ENCODE results near the gene ENTREP3. TPM values are rescaled to one million over a fixed set of nuclear protein-coding genes. Genes with fewer than 3 reads are reported as not detected.

The ENTREP3 gene
- total and polyA plus RNA-seq, 10 donors, result 6.5 to 19.3 (median 11.9) TPM

DNA sequence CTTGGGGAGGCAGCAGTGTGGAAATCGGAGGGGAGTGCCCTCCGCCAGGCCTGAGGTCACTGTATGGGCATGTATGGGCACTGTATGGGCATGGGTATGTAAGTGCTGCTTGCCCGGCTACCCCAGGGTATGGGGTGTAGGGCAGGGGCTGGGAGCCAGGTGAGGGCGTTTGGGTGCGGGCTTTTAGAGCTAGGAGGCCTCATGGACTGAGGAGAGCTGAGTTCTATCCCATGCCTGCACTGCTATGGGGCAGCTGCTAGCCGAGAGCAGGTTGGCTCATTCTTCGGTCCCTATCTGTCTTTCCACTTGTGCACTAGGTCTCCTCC, 40.6 kb upstream of the ENTREP3 start:
- intact Hi-C loops (cut with DNase I; ENCODE audit: low total_unique reads), result no loop called here
- no peak overlapping the region for H3K27ac ChIP-seq
- TF ChIP-seq POLR2AphosphoS5 (IDR thresholded peaks at IDR 0.05) (no peak), POLR2A (IDR thresholded peaks at IDR 0.05) (no peak)
- TF ChIP-seq, protein P1, sequence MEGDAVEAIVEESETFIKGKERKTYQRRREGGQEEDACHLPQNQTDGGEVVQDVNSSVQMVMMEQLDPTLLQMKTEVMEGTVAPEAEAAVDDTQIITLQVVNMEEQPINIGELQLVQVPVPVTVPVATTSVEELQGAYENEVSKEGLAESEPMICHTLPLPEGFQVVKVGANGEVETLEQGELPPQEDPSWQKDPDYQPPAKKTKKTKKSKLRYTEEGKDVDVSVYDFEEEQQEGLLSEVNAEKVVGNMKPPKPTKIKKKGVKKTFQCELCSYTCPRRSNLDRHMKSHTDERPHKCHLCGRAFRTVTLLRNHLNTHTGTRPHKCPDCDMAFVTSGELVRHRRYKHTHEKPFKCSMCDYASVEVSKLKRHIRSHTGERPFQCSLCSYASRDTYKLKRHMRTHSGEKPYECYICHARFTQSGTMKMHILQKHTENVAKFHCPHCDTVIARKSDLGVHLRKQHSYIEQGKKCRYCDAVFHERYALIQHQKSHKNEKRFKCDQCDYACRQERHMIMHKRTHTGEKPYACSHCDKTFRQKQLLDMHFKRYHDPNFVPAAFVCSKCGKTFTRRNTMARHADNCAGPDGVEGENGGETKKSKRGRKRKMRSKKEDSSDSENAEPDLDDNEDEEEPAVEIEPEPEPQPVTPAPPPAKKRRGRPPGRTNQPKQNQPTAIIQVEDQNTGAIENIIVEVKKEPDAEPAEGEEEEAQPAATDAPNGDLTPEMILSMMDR (IDR thresholded peaks at IDR 0.05 in 8 of 11, conservative IDR thresholded peaks at IDR 0.05 in 3 of 11), result no peak
- H3K36me3 ChIP-seq, result no peaks in the 10 kb centered on the region
- 84 to 96% (median 92%) methylated on average over 7 of the region's 7 CpGs for WGBS, 5 donors
- H3K27me3 ChIP-seq (replicated peaks in 1 of 7), result peaks cover 0 to 44% (median 21%) of the 10 kb centered on the region in 7 donors
- no peak for DNase-seq
- no peak overlapping the region for H3K4me3 ChIP-seq
- H3K4me1 ChIP-seq, result peaks cover 0 to 12% (median 3%) of the 10 kb centered on the region in 6 donors
- no peaks in the 10 kb centered on the region for H3K9me3 ChIP-seq

DNA sequence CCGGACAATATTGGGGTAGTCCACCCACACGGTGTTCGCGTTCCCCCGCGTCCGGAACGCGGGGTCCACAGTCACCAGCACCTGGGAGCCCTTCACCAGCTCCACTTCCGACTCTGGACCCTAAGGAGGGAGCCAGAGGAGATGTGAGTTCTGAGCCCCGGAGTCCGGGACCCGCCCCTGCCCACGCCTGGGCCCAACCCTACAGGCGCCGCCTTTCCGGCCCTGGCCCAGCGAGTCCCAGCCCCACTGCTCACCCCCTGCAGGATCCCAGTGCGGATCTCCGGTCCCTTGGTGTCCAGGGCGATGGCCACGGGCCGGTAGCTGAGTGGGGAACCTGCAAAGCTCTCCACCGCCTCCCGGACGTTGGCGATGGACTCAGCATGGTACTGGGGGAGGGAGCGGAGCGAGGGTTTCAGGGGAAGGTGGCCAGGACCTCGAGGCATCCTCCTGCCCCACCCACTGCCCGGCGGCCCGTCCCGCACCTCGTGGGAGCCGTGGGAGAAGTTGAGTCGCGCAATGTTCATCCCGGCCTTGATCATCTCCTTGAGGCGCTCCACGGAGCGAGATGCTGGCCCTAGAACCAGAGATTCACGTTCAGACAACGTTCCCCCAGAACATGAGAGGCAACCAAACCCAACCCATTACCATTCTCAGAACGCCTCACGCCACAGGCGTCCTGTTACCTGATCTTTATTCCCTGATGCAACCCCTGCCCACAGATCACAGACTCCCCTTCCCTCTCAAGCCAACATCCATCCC, 40.1 kb upstream of the ENTREP3 start:
- WGBS, 5 donors, result 18 to 25% (median 22%) methylated on average over 27 to 47 of the region's 47 CpGs
- Histone ChIP-seq H3K9me3 (no peaks in the 10 kb centered on the region), H3K4me3 (peak overlapping the region in 3 of 8 donors; percentile 5 to 26 (median 14)), H3K4me1 (peaks cover 0 to 12% (median 3%) of the 10 kb centered on the region in 6 donors), H3K36me3 (no peaks in the 10 kb centered on the region), H3K27ac (no peak overlapping the region), H3K27me3 (replicated peaks in 1 of 7) (peaks cover 0 to 44% (median 21%) of the 10 kb centered on the region in 7 donors)
- DNase-seq, result peak; percentile 56
- intact Hi-C loops (cut with DNase I; ENCODE audit: low total_unique reads), result no loop called here
- TF ChIP-seq POLR2AphosphoS5 (IDR thresholded peaks at IDR 0.05) (no peak), POLR2A (IDR thresholded peaks at IDR 0.05) (no peak)
- TF ChIP-seq, protein P1 (IDR thresholded peaks at IDR 0.05 in 8 of 11, conservative IDR thresholded peaks at IDR 0.05 in 3 of 11), result no peak

DNA sequence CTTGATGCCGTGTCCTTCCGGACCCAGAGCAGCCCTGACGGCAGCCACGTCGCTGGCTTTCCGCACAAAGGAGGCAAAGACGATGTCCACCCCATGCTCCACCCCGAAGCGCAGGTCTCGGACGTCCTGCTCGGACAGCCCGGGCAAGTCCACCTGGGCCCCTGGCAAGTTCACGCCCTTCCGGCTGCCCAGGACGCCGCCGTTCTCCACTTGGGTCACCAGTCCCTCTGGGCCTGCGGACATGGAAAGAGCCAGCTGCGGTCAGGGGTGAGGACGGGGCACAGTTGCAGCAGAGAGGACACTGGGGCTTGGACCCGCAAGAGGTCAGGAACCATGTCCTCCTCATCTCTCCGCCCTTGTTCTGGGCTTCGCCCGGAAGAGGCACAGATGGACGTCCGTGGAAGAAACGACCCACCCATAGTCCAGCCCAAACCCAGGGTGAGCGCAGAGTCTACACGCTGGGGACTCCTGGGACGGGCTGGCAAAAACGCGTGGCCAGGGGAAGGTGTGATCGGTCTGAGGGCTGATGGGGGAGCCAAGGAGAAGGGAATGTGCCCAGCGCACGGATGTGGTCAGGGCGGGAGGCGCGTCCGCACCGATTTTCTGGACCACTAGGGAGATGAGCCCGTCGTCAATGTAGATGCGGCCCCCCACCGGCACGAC, 39.4 kb upstream of the ENTREP3 start:
- Histone ChIP-seq H3K4me3 (peak overlapping the region in 3 of 8 donors; percentile 5 to 26 (median 14)), H3K27me3 (replicated peaks in 1 of 7) (peaks cover 0 to 44% (median 21%) of the 10 kb centered on the region in 7 donors)
- intact Hi-C loops (cut with DNase I; ENCODE audit: low total_unique reads), result no loop called here

More for the DNA sequence above, 39.4 kb upstream of the ENTREP3 start:
- Histone ChIP-seq H3K27ac (no peak overlapping the region), H3K4me1 (peaks cover 0 to 12% (median 3%) of the 10 kb centered on the region in 6 donors), H3K9me3 (no peaks in the 10 kb centered on the region), H3K36me3 (no peaks in the 10 kb centered on the region)
- DNase-seq, result peak; percentile 68
- TF ChIP-seq, protein P1 (IDR thresholded peaks at IDR 0.05 in 8 of 11, conservative IDR thresholded peaks at IDR 0.05 in 3 of 11), result no peak
- no peak for TF ChIP-seq POLR2AphosphoS5 (IDR thresholded peaks at IDR 0.05)
- TF ChIP-seq POLR2A (IDR thresholded peaks at IDR 0.05), result no peak
- 26 to 44% (median 38%) methylated on average over 29 to 46 of the region's 46 CpGs for WGBS, 5 donors
